GM18951 (cell line): ENCODE data around the gene TRIM2.

Experiments used
- POLR2A ChIP-seq: IDR thresholded peaks from 4 replicates; pipeline ENCODE4 v1.6.1; 2011; ENCODE audit warnings: mild to moderate bottlenecking; ENCODE audit not compliant: insufficient read length, insufficient read depth; ENCODE audit errors: extremely low read depth
- in situ Hi-C: fragments of 300-500 bp; cut with MboI; formaldehyde crosslinking; loops from one replicate; pipeline ENCODE4 v1.12.0; 2022; ENCODE audit warnings: low sequenced_read_pairs, mixed read lengths, inconsistent platforms; ENCODE audit not compliant: unreplicated experiment

TRIM2 gene

DNA sequence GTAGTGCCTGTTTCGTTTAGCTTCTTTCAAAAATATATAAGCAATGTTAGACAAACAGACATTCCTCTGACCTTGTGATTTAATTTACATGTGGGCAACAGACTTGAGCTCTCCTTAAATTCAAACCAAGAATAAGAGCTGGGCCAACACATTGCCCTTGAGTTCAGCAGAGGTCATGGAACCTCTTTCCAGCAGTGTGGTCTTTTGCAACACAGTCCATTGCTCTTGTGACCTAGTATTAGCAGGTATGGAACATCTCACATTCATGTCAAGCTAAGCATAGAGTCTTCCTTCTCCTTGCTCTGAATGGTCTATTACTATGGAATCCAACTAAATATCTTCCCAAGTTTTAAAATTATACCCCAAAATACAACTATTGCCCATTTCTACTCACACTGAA, 106.5 kb downstream of the TRIM2 start:
- in situ Hi-C loops = loop anchor here (10.0 kb wide), 1 partner anchor 146 kb away; no protein-coding TSS in a partner anchor
- no peak for TF ChIP-seq POLR2A

DNA sequence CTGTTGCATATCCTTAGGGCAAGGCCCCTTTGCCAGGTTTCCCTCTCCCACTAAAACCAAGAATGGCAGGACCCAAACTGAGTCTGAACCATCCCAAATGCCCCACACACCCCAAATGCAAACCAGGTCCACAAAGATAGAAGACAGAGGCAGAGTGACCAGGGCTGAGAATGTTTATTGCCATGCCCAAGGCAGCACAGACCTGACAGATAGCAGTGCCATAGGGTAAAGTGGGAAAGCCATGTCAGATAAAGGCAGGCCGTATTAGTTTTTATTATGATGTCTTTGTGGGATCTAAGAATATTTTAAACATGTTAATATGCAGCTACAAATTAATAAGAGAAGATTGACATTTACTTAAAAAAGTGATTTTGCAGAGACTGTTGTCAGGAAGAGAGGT, 110.7 kb downstream of the TRIM2 start:
- in situ Hi-C loops = loop anchor here (10.0 kb wide), 1 partner anchor 150 kb away; no protein-coding TSS in a partner anchor
- no peak for TF ChIP-seq POLR2A

DNA sequence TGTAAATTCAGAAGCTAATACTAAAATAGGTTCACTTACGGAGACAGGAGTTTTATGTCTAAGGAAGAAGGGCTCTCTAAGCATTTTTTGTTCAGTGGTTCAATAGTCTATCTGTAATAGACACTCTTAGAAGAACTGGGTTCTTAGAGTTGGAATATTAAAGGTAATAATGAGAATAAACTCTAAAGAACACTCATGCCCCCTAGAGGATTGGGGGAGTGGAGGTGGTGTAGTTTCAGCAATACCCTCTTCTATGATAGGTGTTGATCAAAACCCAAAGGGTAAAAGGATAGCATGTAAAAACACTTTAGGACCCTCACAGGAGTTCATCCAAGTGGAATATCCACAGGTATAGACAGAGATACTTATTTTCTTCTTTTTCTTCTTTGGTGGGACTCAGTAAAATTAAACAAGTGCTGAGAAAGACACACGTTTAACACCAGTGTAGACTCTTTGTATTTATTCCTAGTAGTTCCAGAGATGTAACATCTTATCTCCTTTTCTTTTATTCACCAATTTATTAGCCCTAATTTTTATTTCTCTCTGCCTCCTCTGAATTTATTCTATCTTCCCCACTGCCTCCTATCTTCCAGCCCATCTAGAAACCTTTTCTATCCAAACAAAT, 114.6 kb downstream of the TRIM2 start:
- in situ Hi-C loops = loop anchor here (10.0 kb wide), 1 partner anchor 154 kb away; no protein-coding TSS in a partner anchor
- no peak for TF ChIP-seq POLR2A

DNA sequence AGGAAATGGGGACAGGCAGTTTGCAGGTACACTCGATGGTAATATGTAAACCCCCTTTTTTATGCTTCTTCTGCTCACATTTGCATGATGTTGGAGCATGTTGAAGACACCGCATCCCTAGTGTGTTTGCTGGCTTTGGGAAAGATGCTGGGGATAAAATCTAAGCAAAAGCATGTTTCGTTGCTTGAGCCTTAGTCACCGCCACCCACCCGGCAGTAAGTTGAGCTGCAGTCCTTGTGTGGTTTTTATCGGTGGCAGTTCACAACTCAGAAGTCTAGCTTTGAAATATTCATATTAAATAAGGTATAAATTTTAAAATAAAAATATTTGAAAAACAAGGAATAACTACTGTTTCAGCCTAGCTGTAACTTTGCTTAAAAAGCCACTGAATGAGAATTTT, 118.5 kb downstream of the TRIM2 start:
- in situ Hi-C loops = no loop called here
- TF ChIP-seq POLR2A = no peak

GRCh38 chr4:153324046-153324445, 119.8 kb downstream of the TRIM2 start:
- TF ChIP-seq POLR2A = no peak
- in situ Hi-C loops = no loop called here

DNA sequence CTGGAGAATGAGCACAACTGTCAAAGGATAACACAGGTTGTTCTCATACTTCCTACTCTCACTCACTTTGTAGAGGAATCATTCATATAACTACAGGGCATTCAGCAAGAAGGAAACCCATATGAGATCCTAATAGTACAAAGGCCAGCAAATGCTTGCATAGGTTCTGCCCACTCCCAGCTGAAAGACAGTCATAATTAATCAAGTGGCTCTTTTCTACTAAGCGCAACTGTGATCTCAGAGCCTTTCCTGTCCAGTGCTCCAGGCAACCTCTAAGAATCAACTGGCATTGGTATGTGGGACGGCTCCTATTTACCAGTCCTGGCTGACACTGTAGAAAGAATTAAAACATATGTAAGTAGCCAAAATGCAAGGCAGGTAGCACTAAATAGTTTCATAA, 121.3 kb downstream of the TRIM2 start:
- TF ChIP-seq POLR2A = no peak
- in situ Hi-C loops = no loop called here

GRCh38 chr4:153326513-153326912, 122.3 kb downstream of the TRIM2 start:
- TF ChIP-seq POLR2A = no peak
- in situ Hi-C loops = no loop called here

- in situ Hi-C loops = no loop called here
- no peak for TF ChIP-seq POLR2A
These were observed 123.0 kb downstream of the TRIM2 start for GRCh38 chr4:153327247-153327646.

DNA sequence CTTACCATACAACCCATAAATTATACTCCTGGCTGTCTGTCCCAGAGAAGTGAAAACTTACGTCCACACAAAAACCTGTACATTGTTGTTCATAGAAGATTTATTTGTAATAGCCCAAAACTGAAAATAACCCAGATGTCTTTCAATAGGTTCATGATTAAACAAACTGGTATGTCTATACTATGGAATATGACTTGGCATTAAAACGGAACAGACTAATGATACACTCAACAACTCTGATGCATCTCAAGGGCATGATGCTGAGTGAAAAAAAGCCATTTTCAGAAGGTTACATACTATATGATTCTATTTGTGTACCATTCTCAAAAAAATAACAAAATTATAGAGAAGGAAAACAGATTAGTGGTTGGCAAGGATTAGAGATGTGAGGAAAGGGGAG, 128.7 kb downstream of the TRIM2 start:
- no peak for TF ChIP-seq POLR2A
- in situ Hi-C loops = no loop called here

DNA sequence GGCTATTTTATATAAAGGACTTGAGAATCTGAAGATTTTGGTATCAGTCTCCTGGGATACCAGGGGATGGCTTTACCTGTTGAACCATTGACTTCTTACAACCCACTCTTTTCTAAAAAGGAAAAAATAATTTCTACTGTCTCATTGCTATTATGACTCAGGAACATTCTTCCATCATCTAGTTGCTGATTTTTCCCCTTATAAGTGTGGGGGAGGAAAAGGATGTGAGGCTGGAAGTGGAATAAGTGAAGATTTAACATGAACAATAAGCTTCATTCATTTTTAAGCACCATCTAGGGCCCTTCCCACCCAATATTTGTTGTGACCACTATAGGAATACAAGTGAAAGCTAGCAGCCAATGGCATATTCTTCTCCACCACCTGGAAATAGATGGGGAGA, 129.6 kb downstream of the TRIM2 start:
- in situ Hi-C loops = no loop called here
- no peak for TF ChIP-seq POLR2A

- in situ Hi-C loops = no loop called here
These were observed 131.4 kb downstream of the TRIM2 start for GRCh38 chr4:153335665-153336064.

DNA sequence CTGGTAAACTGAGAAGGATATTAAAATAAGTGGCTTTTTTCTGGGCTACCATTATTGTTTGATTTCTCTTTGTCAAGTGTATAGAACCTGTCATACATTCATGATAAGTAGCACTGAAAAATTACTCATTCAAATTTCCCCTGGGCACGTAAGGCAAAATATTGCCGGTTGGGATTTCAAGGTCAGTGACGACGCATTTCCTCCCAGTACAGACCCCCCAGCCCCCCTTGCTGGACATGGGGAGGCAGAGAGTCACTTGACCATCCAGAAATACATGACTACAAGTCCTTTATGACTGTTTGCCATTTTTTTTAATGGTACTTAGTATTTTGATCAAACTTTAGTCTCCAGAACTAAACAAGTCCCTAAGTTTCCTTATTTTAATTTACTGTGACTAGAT, 133.4 kb downstream of the TRIM2 start:
- no peak for TF ChIP-seq POLR2A
- in situ Hi-C loops = no loop called here

More at GRCh38 chr4:153335665-153336064, 131.4 kb downstream of the TRIM2 start:
- TF ChIP-seq POLR2A = no peak

- TF ChIP-seq POLR2A = no peak
- in situ Hi-C loops = no loop called here
These were observed 137.4 kb downstream of the TRIM2 start for GRCh38 chr4:153341575-153342090.

DNA sequence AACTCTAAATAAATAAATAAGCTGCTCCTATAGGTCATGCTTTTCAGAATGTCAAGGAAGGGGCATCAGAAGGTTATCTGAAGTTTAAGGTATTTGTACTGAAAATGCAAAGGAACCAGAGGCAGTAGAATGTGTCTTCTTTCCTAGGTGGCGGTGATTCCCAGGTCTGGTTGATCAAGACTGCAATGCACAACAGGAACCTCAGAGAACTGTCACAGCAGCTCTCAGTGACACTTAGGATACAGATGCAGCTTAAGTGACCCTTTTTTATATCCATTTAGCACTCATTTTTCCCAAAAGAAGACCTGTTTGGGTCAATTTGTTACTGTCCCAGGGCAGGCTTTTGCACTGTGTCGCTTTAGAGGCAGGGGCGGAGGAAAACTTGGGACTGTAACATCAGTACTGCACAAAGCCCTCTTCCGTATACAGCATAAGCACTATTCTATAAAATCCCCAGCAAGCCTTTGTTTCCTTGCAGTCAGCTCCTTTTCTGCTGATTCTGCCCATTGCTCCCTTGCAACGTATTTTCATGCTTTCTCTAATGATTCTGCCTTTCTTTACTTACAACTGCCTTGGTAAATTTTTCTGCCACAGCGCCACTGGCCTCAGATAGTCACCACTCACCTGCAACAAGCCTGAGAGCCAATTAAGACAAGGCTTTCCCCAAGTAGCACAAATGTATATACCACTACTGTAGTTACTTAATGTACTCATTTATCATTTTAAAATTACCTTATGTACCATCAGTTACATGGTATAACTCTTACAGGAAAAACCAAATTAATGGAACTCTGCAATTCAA, 138.7 kb downstream of the TRIM2 start:
- no peak for TF ChIP-seq POLR2A
- in situ Hi-C loops = no loop called here
